ENCODE results near the gene DNAH17.

- TF ChIP-seq ZNF274 (IDR thresholded peaks at IDR 0.05; ENCODE audit: low read length): no peak
- TF ChIP-seq ZNF274 (tag by site-specific recombination; IDR thresholded peaks at IDR 0.05; ENCODE audit: borderline replicate concordance): no peak
- no peak for TF ChIP-seq ZSCAN5A (tag by site-specific recombination; IDR thresholded peaks at IDR 0.05)
- no peak for TF ChIP-seq ZNF23 (tag by site-specific recombination; IDR thresholded peaks at IDR 0.05; ENCODE audit: borderline replicate concordance)
- no peak for TF ChIP-seq CTCF (tag by site-specific recombination; IDR thresholded peaks at IDR 0.05)
- no peak for TF ChIP-seq SP2 (tag by site-specific recombination; IDR thresholded peaks at IDR 0.05)
- TF ChIP-seq REST (tag by site-specific recombination; IDR thresholded peaks at IDR 0.05): no peak
- TF ChIP-seq YY1 (tag by site-specific recombination; IDR thresholded peaks at IDR 0.05): no peak
- no peak for TF ChIP-seq TRIM28 (IDR thresholded peaks at IDR 0.05; ENCODE audit: borderline replicate concordance, low read length)
- TF ChIP-seq ZNF426 (tag by site-specific recombination; IDR thresholded peaks at IDR 0.05): no peak
- no peak for TF ChIP-seq ZNF10 (tag by site-specific recombination; IDR thresholded peaks at IDR 0.05)
- TF ChIP-seq ZNF629 (tag by site-specific recombination; IDR thresholded peaks at IDR 0.05): no peak
- TF ChIP-seq TSHZ1 (tag by site-specific recombination; IDR thresholded peaks at IDR 0.05; ENCODE audit: borderline replicate concordance): no peak
- TF ChIP-seq ZNF292 (tag by site-specific recombination; IDR thresholded peaks at IDR 0.05; ENCODE audit: borderline replicate concordance, low read depth): no peak
Measured at GRCh38 chr17:78610951-78611511, 33.8 kb upstream of the DNAH17 start.

Data from HEK293 (cell line).